SIG-M5 treated with dmso at 0.1 percent for 504 hours (cell line): Measurements from ENCODE around the gene TBC1D25.
"Not testable (repeated sequence)": the region's sequence is repeated elsewhere in the genome, so short reads cannot be mapped to it uniquely, and the experiment has no call there.

Experiments
- DNase-seq: peaks from one replicate; lab custom pipeline; 2025; ENCODE audit not compliant: unreplicated experiment; lab: John Stamatoyannopoulos, UW

The TBC1D25 gene

GRCh38 chrX:48514868-48515460 is 24.6 kb upstream of the TBC1D25 start:
- no peak for DNase-seq

GRCh38 chrX:48515842-48516241 is 23.7 kb upstream of the TBC1D25 start:
- DNase-seq: no peak

- no peak for DNase-seq
Measured at GRCh38 chrX:48516285-48516684, 23.2 kb upstream of the TBC1D25 start.

GRCh38 chrX:48516987-48517386 is 22.5 kb upstream of the TBC1D25 start:
- no peak for DNase-seq

GRCh38 chrX:48519481-48519880 is 20.0 kb upstream of the TBC1D25 start:
- DNase-seq: not testable (repeated sequence)

- no peak for DNase-seq
Measured at GRCh38 chrX:48520455-48520854, 19.1 kb upstream of the TBC1D25 start.

GRCh38 chrX:48520976-48521352 is 18.6 kb upstream of the TBC1D25 start:
- DNase-seq: no peak

GRCh38 chrX:48521353-48522243 is 17.9 kb upstream of the TBC1D25 start, which contains the start of gene EBP:
Gene EBP (plus strand): TSS chrX:48521808. CDS start chrX:48523772, 1,964 bp downstream.
- DNase-seq: peak; percentile 94

- no peak for DNase-seq
Measured at GRCh38 chrX:48522291-48522690, 17.2 kb upstream of the TBC1D25 start.

- DNase-seq: peak; percentile 15
Measured at GRCh38 chrX:48523682-48524081, 15.8 kb upstream of the TBC1D25 start.

- DNase-seq: not testable (repeated sequence)
Measured at GRCh38 chrX:48525853-48526252, 13.7 kb upstream of the TBC1D25 start.

GRCh38 chrX:48530736-48531135 is 8.8 kb upstream of the TBC1D25 start:
- no peak for DNase-seq

GRCh38 chrX:48531358-48531959 is 8.1 kb upstream of the TBC1D25 start:
- DNase-seq: peak; percentile 38

GRCh38 chrX:48532161-48532560 is 7.4 kb upstream of the TBC1D25 start:
- DNase-seq: no peak

- DNase-seq: no peak
Measured at GRCh38 chrX:48533165-48533564, 6.3 kb upstream of the TBC1D25 start.

- no peak for DNase-seq
Measured at GRCh38 chrX:48538641-48539344, 721 bp upstream of the TBC1D25 start.

- DNase-seq: peak; percentile 34
Measured at GRCh38 chrX:48540028-48540375, 488 bp downstream of the TBC1D25 start.

GRCh38 chrX:48540480-48540879 is 966 bp downstream of the TBC1D25 start:
- DNase-seq: no peak

- no peak for DNase-seq
Measured at GRCh38 chrX:48541140-48541814, 1.8 kb downstream of the TBC1D25 start.

- DNase-seq: no peak
Measured at GRCh38 chrX:48548871-48549270, 9.4 kb downstream of the TBC1D25 start.
